Adipose tissue (tissue), 3 donors: Measurements from ENCODE around the gene PRR22. TPM values are rescaled to one million over a fixed set of nuclear protein-coding genes. Genes with fewer than 3 reads are reported as not detected.

Experiments
- H3K27ac ChIP-seq: one replicate; pipeline ENCODE4 v1.5.1; 2013; ENCODE audit warnings: low read depth, low read length
- WGBS, 3 donors: extraction: QIAGEN DNeasy Blood & Tissue Kit; methylation state at CpG; one replicate each; pipeline ENCODE4 v1.1.7; 2013; 5-methylcytosine and 5-hydroxymethylcytosine counted together
- polyA plus RNA-seq, 3 donors: library from polyadenylated mRNA; stranded (reverse); fragments of 200-250 nt; gene quantifications; one replicate each; pipeline ENCODE4 v1.2.3, GENCODE V29; 2013
- donor health status: healthy with polysubstance abuse.
- donor health status: Bipolar disorder and iron deficiency.
- donor health status: healthy.

PRR22 gene
- polyA plus RNA-seq: 1 to 10 TPM in 2 of 3 donors, under 1 TPM in 1; 0.79 to 2.7 (median 2.1) TPM

DNA sequence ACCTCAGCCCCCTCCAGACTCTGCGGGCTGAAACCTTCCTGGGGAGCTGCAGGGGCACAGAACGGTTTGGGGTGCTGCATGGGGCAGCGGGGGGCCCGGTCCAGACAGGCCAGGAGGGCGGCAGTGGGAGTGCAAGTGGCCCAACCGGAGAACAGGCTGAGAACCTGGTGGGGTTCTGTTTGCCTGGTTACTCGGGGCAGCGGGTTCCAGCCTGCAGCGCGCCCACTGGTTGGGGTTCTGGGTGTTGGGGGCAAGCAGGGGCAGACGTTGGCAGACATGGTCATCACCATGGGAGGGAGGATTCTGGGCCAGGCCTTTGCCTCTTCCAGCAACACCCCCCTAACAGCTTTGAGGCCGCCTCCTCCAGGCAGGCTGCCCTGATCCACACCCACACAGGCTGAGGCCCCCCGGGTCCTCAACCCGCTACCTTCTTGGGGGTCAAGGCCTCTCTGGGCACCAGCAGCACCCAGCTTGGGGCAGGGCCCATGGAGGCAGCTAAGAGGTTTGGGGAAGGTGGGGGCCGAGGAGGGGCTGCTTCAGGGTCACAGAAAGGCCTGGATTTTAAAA, at the start of gene PRR22:
TSS of gene PRR22 (minus strand) at position 166 of the 567 bp plus-strand sequence. CDS start at position 80, 86 bp downstream.
- WGBS, 3 donors: 91 to 92% (median 92%) methylated on average over 13 to 15 of the region's 15 CpGs
- H3K27ac ChIP-seq: no peak within 1 kb of the TSS

DNA sequence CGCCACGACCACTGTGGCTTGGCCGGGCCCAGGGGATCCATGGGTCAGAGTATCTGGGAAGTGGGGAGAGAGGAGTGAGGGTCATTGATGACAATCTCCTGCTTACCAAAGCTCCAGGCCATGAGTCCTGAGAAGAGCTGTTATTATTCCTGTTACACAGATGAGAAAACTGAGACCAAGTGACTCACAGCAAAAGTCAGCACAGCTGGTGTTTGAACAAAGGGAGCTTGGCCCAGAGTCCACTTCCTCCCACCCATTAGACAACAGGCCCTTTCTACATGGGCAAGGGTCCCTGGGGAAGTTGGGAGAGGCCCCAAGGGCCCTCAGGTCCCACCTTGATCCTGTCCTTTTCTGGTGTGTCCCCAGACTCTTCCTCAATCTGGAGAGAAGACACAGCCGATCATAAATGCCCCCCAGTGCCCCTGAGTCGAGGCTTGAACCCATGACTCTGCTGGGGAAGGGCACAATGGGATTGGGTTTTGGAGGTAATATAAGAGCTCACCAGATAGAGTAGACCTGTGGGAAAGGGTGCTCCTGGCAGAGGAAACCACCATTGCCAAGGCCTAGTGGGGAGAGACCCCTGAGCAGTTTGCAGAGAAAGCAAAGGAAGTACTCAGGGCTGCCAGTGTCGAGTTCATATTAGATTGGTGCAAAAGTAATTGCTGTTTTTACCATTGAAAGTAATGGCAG, 48.1 kb upstream of the PRR22 start:
- H3K27ac ChIP-seq: no peak overlapping the region
- 78 to 87% (median 86%) methylated on average over 6 of the region's 6 CpGs for WGBS, 3 donors

DNA sequence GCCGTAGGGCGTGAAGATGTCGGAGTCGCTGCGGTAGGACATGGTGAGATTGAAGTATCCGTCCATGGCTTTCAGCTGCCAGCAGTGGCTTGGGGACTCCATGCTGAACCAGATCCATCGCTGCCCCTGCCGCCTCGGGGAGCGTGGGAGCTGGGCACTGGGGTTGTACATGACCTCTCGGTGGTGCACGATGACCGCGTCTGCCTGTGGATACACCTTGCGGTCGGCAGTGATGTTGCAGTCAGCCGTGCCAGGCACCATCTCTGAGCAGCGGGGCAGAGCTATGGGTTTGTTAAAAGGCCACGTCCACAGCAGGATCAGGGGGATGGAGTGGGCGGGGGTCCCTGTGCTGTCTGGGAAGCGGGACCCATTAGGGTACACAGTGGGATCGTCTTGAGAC, 47.5 kb upstream of the PRR22 start:
- 81 to 87% (median 83%) methylated on average over 22 of the region's 22 CpGs for WGBS, 3 donors
- no peak overlapping the region for H3K27ac ChIP-seq

DNA sequence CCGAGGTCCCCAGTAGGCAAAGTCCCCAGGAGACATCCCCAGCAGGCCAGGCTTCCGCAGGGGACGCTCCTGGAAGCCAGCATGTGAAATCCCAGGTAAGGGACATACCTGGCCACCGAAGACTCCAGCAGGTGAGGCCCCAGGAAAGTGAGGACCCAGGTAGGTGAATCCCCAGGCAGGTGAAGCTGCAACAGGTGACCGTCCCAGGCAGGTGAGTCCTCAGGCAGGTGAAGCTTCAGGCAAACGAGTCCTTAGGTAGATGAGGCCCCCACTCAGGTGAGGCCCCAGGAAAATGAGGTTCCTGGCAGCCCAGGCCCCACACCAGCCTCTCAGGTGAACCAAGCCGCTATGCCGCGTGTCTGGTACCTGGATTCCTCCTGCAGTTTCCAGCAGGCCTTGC, 46.6 kb upstream of the PRR22 start:
- WGBS, 3 donors: 73 to 93% (median 88%) methylated on average over 9 of the region's 9 CpGs
- H3K27ac ChIP-seq: no peak overlapping the region

DNA sequence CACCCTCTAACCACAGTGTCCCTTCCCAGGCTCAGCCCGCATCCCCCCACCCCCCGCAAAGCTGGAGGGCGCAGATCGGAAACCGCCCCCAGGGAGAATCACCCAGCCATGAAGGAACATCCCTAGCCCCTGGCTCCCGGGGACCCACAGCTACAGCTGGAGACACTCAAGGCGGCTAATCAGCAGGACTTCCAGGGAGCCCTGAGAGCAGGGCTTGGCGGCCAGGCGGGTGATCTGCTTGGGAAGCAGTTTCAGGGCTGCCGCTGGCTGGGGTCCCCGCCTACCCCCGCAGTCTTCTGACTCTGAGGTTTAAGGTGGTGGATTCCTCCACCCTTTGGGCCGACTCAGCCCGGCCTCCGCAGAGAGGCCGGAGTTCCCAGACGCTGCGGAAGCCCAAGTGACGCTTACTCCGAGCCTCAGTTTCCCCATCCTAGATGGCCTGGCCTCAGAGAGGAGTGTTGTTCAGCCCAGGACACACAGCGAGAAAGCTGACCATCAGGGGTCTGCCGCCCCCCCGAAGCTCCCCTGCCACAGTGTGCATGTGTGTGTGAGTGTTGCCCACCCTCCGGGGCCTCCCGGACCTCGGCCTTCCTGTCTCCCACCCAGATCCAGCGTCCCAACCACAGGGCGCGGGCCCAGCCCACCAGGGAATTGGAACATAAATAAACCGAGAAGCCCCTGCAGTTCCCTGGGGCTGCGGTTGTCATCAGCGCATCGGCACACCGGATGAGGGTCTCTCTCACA, 45.2 kb upstream of the PRR22 start:
- no peak overlapping the region for H3K27ac ChIP-seq
- WGBS, 3 donors: 55 to 72% (median 59%) methylated on average over 31 to 34 of the region's 34 CpGs

DNA sequence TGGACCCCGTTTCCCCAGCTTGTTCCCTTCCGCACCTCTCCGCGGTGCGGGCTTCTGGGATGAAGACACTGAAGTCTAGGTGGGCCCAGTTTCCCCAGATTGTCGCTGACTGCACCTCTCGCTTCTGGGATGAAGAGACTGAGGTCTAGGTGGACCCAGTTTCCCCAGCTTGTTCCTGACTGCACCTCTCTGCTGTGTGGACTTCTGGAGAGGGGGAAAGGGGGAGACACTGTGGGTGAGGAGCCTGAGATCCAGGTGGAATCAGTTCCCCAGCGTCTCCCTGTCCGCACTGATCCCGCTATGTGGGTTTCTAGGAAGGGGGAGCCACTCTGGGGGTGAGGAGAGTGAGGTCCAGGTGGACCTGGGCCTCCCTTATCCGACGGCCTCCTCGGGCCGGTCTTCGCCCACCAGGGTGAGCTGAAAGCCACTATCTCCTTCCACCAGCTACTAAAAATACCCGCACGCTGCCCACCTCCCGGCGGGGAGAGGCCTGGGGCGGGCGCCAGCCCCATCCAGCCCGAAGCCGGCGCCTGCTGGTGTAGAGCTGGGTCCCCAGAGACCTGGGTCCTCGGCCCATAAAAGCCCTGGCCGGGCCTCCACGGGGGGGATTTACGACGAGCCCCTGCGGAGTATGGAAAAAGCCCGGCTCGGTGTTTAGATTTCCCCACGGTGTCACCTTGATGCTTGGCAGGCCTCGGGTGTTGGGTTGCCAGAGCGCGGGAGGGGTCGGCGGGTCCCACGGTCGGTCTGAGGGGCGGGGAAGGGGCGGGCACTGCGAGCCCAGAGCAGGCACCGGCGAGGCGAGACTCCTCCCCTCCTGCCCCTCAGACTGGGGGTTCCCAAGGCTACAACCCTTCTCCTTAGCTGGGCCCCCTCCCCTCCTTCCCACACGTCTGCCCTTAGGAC, 44.4 kb upstream of the PRR22 start:
- WGBS, 3 donors: 3 to 12% (median 4%) methylated on average over 39 to 47 of the region's 47 CpGs
- no peak overlapping the region for H3K27ac ChIP-seq

DNA sequence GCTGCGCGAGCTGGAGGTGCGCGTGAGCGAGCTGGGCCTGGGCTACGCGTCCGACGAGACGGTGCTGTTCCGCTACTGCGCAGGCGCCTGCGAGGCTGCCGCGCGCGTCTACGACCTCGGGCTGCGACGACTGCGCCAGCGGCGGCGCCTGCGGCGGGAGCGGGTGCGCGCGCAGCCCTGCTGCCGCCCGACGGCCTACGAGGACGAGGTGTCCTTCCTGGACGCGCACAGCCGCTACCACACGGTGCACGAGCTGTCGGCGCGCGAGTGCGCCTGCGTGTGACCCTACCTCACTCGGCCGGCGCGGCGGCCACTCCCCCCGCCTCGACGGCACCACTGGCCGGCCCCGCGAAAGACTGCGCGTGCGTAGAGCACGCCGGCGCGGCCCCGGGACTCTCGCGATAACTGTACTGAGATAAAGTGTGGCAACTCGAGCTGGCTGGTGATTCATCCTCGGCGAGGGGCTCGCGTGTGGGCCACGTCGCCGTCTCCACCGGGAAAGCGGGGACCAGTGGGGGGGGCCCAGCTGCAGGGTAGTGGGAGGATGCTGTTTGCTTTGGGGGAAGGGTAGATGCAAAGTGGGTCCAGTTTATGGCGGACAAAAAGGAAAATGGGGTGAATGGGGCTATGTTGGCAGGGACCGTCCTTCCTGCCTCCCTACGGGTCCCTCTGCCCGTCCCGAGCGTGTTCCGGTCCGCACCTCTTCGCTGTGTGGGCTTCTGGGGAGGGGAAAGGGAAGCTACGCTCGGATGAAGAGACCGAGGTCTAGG, 43.5 kb upstream of the PRR22 start:
- 1 to 4% (median 1%) methylated on average over 78 to 91 of the region's 91 CpGs for WGBS, 3 donors

DNA sequence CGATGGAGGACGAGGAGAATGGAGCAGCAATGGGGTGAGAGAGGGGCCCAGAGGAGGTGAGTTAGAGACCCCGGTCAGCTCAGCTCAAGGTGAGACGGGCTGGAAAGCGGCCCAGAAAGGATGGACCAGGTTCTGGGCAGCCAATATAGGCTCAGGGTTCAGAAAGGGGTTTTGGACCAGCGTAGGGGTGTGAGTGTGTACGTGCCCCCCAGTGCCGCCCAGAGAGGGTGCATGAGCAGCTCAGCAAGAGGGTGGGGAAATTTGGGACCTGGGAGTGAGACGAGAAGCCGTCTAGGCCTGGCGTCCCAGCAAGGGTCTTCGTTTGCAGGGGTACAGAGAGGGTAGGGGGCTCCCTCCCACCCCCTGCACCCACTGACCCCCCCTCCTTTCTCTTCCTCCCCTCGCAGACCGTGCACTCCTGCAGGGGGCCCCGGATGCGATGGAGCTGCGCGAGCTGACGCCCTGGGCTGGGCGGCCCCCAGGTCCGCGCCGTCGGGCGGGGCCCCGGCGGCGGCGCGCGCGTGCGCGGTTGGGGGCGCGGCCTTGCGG, 42.9 kb upstream of the PRR22 start:
- WGBS, 3 donors: 15 to 20% (median 16%) methylated on average over 22 to 37 of the region's 37 CpGs
- H3K27ac ChIP-seq: no peak overlapping the region

More for the DNA sequence above, 43.5 kb upstream of the PRR22 start:
- H3K27ac ChIP-seq: no peak overlapping the region

DNA sequence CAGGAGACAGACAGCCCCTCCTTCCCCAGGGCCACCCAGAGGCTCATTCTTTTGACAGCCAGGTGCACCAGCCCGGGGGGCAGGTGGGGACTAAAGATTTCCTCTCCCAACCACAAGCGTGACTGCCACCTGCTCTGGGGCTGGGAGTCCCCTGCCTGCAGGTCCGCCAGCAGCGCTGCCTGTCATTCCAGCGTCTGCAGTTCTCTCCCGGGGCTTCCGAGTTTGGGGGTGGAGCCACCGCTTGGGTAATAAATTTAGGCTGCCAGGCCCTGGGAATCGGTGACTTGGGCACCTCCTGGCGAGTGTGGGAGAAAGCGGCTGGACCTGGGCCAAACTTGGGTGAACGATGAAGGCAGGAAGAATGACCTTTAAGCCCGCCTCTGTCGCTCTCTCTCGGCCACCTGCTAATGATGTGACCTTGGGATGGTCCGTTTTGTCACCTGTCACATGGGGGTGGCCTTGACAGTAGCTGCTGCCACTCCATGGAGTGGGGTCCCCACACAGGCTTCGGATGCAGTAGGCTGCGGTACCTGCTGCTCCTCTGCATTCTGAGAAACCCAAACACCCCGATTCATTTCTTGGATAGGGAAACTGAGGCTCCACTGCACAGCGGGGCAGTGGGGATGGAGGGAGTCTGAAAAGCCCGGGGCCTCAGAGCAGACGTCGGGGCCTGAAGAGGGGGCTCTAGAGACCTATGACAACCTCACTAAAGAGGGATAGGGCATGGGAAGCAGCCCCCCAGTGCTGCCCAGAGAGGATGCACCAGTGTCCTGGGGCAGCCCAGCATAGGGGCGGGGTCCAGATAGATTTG, 42.2 kb upstream of the PRR22 start:
- 8 to 19% (median 16%) methylated on average over 24 of the region's 24 CpGs for WGBS, 3 donors
- no peak overlapping the region for H3K27ac ChIP-seq

DNA sequence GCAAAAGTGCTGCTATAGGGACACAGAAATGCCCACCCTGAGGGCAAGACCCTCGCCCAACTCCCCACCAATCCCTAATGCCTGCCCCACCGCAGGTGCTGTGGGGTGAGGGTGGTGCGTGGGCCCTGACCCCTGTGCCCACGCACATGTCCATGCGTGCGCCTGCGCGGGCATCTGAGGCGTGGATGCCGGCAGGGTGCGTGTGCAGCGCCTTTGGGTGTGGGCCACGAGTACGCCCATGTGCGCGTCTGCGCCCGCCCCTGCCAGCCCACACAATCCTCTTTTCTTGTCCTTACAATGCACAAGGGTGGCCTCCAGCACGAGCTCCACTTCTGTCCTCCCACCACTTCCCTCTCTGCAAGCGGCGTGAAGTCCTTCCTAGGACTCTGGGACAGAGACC, 40.6 kb upstream of the PRR22 start:
- no peak overlapping the region for H3K27ac ChIP-seq
- WGBS, 3 donors: 92 to 95% (median 94%) methylated on average over 20 to 21 of the region's 21 CpGs

DNA sequence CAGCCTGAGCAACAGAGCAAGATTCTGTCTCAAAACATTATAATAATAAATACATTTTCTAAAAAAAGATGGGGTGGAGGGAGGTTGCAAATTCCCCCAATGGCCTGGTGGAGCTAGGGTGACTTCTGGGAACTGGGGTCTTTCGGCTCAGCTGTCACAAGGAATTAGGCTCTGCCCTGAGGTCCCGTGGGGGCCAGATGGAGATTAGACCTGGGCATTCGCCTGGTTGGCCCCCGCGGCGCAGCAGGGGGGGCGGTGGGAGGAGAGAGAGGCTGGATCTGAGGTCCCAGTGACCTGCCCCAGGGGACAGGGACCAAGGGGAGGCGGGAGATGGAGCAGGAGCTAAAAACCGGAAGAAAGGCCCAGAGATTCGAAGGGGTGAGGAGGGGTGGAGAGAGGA, 40.2 kb upstream of the PRR22 start:
- 87 to 92% (median 90%) methylated on average over 9 to 10 of the region's 10 CpGs for WGBS, 3 donors
- no peak overlapping the region for H3K27ac ChIP-seq

DNA sequence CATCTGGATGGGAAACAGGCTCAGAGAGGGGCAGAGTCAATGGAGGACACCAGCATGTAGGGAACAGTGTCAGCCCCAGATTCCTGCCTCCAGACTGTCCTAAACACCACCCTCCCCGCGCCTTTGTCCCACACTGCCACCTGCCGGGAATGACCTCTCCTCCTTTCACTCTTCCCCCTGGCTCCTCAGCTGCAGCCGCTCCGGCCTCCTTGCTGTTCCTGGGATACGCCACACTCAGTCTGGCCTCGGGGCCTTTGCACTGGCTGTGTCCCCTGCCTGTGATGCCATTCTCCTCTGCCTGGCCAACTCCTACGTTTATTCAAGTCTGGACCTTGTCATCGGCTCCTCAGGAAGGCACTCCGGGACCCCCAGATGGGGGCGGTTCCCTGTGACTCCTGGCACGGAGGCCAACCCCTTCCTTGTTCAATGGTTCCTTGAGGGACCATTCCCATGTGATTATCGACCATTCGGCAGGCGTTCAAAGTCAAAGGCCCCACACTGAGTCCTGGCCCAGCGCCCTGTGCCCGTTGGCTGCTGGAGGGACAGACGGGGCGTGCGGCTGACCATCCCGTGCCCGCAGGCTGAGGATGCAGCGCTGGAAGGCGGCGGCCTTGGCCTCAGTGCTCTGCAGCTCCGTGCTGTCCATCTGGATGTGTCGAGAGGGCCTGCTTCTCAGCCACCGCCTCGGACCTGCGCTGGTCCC, 39.2 kb upstream of the PRR22 start:
- 77 to 86% (median 81%) methylated on average over 30 of the region's 30 CpGs for WGBS, 3 donors
- H3K27ac ChIP-seq: no peak overlapping the region

DNA sequence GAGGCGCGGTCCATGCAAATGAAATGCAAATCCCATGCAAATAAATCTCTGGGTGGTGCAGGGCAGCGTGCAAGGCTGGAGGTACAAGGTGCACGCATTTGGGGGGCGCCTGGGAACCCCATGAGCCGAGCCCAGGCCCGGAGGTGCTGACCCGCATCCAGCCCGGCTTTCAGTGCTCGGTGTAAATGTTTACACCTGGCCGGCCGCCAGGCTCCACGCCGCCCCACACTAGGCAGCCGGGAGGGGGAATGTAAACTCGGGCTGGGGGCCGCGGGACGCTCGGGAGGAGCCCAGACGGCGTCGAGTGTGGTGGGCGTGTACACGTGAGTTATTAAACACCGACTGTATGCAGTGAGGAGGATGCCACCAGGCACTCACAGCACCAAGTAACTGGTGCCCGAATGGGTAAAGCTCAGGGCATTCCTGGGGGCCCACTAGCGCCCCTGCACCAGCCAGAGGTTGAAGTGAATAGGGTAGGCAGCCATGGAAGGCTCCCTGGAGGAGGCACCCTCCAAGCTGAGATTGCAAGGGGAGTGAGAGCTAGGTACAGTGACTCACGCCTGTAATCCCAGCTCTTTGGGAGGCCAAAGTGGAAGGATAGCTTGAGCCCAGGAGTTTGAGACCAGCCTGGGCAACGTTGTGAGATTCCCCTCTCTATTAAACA, 37.8 kb upstream of the PRR22 start:
- 18 to 50% (median 40%) methylated on average over 30 of the region's 30 CpGs for WGBS, 3 donors
- H3K27ac ChIP-seq: no peak overlapping the region

DNA sequence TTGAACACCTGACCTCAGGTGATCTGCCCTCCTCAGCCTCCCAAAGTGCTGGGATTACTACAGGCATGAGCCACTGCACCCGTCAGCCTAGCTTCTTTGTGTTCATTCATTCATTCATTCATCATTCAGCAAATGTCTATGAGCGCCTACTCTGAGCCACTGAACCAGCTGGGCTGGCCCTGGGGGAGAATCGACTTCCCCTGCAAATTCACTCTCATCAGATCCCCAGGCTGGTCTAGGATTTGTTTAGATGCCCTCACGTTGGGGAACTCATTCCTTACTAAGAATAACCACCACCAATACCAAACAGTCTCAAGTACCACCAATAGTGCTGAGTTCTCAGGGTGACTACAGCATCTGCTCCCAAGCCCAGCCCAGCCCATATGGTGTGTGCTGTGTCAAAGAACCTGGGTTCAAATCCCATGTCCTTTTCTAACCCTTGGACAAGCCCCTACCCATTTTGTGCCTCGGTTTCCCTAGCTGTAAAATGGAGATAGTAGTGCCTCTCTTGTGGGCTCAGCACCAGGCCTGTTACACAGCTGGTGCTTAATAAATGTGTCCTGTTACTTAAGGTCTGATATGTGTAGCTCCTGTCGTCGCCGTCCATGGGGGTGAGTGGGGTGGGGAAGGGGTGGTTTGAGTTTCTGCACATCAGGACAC, 37.1 kb upstream of the PRR22 start:
- 47 to 66% (median 66%) methylated on average over 8 of the region's 8 CpGs for WGBS, 3 donors
- H3K27ac ChIP-seq: no peak overlapping the region

DNA sequence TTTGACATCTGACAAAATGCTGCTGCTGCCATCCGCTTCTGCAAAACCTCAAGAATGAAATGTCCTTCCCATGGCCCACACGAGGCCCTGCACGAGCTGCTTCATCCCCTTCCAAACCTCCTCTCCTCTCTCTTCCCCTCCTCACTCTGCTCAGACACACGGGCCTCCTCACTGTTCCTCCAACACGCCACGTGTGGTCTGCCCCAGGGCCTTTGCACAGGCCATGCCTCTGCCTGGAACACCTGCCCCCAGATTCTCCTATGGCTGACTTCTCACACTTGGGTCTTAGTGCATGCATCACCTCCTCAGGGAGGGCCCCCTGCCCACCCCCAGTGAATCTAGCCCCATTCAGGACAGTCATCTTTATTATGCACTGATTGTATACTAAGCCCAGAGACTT, 36.2 kb upstream of the PRR22 start:
- no peak overlapping the region for H3K27ac ChIP-seq
- WGBS, 3 donors: 50 to 72% (median 51%) methylated on average over 6 of the region's 6 CpGs
